ENCODE measurements around the gene PRRG4. TPM values are rescaled to one million over a fixed set of nuclear protein-coding genes. Genes with fewer than 3 reads are reported as not detected.

The PRRG4 gene
- total and polyA plus RNA-seq, 2 of the 13 experiments (the other 11 are each of a cell fraction or from before 2014, with no cell fraction given), result 0.24 to 0.95 TPM

DNA sequence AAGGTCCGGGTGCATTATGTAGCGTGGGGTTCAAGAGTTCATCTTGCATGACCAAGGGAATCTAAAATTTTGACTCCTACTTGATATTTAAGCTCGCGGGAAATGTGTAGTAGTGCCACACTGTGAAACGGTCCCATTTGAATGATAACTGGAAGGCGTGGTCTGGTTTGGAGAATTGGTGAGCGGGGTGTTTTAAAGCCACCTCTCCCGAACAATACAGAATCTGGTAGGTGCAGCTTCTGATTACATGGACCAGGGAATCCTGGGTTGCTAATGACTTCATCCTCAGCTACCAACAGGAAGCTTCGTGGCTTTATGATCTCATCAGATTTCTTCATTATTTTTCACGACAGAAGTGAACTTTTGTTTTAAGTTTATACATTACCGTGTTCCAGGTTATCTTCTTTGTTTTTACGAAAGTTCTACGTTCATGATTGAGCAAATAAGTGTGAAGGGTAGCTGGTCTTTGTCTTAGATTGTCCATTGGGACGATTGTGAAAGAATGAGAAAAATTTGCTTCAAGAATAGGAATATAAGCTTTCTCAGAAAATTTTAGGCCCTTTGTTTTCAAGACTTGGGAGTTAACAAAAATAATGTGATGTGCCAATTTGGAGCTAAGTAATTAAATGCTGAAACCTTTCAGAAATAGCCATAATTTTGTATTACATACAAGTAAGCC, 64.6 kb downstream of the PRRG4 start (continued):
- TF ChIP-seq, protein P1, sequence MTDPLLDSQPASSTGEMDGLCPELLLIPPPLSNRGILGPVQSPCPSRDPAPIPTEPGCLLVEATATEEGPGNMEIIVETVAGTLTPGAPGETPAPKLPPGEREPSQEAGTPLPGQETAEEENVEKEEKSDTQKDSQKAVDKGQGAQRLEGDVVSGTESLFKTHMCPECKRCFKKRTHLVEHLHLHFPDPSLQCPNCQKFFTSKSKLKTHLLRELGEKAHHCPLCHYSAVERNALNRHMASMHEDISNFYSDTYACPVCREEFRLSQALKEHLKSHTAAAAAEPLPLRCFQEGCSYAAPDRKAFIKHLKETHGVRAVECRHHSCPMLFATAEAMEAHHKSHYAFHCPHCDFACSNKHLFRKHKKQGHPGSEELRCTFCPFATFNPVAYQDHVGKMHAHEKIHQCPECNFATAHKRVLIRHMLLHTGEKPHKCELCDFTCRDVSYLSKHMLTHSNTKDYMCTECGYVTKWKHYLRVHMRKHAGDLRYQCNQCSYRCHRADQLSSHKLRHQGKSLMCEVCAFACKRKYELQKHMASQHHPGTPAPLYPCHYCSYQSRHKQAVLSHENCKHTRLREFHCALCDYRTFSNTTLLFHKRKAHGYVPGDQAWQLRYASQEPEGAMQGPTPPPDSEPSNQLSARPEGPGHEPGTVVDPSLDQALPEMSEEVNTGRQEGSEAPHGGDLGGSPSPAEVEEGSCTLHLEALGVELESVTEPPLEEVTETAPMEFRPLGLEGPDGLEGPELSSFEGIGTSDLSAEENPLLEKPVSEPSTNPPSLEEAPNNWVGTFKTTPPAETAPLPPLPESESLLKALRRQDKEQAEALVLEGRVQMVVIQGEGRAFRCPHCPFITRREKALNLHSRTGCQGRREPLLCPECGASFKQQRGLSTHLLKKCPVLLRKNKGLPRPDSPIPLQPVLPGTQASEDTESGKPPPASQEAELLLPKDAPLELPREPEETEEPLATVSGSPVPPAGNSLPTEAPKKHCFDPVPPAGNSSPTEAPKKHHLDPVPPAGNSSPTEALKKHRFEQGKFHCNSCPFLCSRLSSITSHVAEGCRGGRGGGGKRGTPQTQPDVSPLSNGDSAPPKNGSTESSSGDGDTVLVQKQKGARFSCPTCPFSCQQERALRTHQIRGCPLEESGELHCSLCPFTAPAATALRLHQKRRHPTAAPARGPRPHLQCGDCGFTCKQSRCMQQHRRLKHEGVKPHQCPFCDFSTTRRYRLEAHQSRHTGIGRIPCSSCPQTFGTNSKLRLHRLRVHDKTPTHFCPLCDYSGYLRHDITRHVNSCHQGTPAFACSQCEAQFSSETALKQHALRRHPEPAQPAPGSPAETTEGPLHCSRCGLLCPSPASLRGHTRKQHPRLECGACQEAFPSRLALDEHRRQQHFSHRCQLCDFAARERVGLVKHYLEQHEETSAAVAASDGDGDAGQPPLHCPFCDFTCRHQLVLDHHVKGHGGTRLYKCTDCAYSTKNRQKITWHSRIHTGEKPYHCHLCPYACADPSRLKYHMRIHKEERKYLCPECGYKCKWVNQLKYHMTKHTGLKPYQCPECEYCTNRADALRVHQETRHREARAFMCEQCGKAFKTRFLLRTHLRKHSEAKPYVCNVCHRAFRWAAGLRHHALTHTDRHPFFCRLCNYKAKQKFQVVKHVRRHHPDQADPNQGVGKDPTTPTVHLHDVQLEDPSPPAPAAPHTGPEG (CRISPR knock-in tag; IDR thresholded peaks at IDR 0.05), result no peak
- TF ChIP-seq KMT2B (CRISPR knock-in tag; IDR thresholded peaks at IDR 0.05) (0 out of 2 replicates have a peak, but pooled peaks have one; percentile 37), ZNF749 (CRISPR knock-in tag; IDR thresholded peaks at IDR 0.05; ENCODE audit: borderline replicate concordance) (no peak), ONECUT2 (CRISPR knock-in tag; IDR thresholded peaks at IDR 0.05) (no peak), ZNF3 (CRISPR knock-in tag; IDR thresholded peaks at IDR 0.05) (no peak), MAFG (CRISPR knock-in tag; IDR thresholded peaks at IDR 0.05) (no peak), JUN (CRISPR knock-in tag; IDR thresholded peaks at IDR 0.05) (no peak), ZNF337 (CRISPR knock-in tag; IDR thresholded peaks at IDR 0.05; ENCODE audit: borderline replicate concordance, low read depth) (no peak), KDM2A (CRISPR knock-in tag; IDR thresholded peaks at IDR 0.05; ENCODE audit: borderline replicate concordance, low read depth) (no peak), NFIC (IDR thresholded peaks at IDR 0.05; ENCODE audit: low read length) (no peak), MTF2 (CRISPR knock-in tag; IDR thresholded peaks at IDR 0.05; ENCODE audit: borderline replicate concordance) (no peak), SIX4 (CRISPR knock-in tag; IDR thresholded peaks at IDR 0.05) (0 out of 2 replicates have a peak, but pooled peaks have one; percentile 28), IKZF4 (CRISPR knock-in tag; IDR thresholded peaks at IDR 0.05; ENCODE audit: borderline replicate concordance, low read depth, not compliant biosample characterization) (no peak), ZFP36L2 (CRISPR knock-in tag; IDR thresholded peaks at IDR 0.05) (no peak), ZNF616 (CRISPR knock-in tag; IDR thresholded peaks at IDR 0.05; ENCODE audit: low read depth) (no peak), DNMT1 (CRISPR knock-in tag; IDR thresholded peaks at IDR 0.05) (no peak), HOXA3 (CRISPR knock-in tag; IDR thresholded peaks at IDR 0.05) (peak; percentile 67), TAF15 (IDR thresholded peaks at IDR 0.05; ENCODE audit: low read depth, low read length, poor library complexity, severe bottlenecking) (no peak), ZEB1 (IDR thresholded peaks at IDR 0.05; ENCODE audit: insufficient replicate concordance, low read depth) (no peak), TEAD2 (CRISPR knock-in tag; IDR thresholded peaks at IDR 0.05) (no peak)
- TF ChIP-seq, protein P2, sequence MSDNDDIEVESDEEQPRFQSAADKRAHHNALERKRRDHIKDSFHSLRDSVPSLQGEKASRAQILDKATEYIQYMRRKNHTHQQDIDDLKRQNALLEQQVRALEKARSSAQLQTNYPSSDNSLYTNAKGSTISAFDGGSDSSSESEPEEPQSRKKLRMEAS (IDR thresholded peaks at IDR 0.05), result peak; percentile 8; the same call in 1 of the 2 replicates
- TF ChIP-seq, protein P3, sequence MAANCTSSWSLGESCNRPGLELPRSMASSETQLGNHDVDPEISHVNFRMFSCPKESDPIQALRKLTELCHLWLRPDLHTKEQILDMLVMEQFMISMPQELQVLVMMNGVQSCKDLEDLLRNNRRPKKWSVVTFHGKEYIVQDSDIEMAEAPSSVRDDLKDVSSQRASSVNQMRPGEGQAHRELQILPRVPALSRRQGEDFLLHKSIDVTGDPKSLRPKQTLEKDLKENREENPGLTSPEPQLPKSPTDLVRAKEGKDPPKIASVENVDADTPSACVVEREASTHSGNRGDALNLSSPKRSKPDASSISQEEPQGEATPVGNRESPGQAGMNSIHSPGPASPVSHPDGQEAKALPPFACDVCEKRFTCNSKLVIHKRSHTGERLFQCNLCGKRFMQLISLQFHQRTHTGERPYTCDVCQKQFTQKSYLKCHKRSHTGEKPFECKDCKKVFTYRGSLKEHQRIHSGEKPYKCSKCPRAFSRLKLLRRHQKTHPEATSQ (CRISPR knock-in tag; IDR thresholded peaks at IDR 0.05; ENCODE audit: borderline replicate concordance), result no peak
- TF ChIP-seq, protein P4, sequence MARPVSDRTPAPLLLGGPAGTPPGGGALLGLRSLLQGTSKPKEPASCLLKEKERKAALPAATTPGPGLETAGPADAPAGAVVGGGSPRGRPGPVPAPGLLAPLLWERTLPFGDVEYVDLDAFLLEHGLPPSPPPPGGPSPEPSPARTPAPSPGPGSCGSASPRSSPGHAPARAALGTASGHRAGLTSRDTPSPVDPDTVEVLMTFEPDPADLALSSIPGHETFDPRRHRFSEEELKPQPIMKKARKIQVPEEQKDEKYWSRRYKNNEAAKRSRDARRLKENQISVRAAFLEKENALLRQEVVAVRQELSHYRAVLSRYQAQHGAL (CRISPR knock-in tag; IDR thresholded peaks at IDR 0.05; ENCODE audit: not compliant biosample characterization), result no peak
